ENCODE measurements around the gene CLIP2. TPM values are rescaled to one million over a fixed set of nuclear protein-coding genes. Genes with fewer than 3 reads are reported as not detected.
"Not testable (repeated sequence)": the region's sequence is repeated elsewhere in the genome, so short reads cannot be mapped to it uniquely, and the experiment has no call there.

The CLIP2 gene
- total RNA-seq, 1 donor from 2014 or later, result 1.3 TPM

- intact Hi-C loops (cut with micrococcal nuclease), result no loop called here
Observed at GRCh38 chr7:74329225-74329624, 40.0 kb downstream of the CLIP2 start.

- intact Hi-C loops (cut with micrococcal nuclease), result no loop called here
Observed at GRCh38 chr7:74332373-74333176, 43.4 kb downstream of the CLIP2 start.

GRCh38 chr7:74334030-74334429, 44.8 kb downstream of the CLIP2 start:
- intact Hi-C loops (cut with micrococcal nuclease), result no loop called here

- intact Hi-C loops (cut with micrococcal nuclease), result no loop called here
Observed at GRCh38 chr7:74337926-74338325, 48.7 kb downstream of the CLIP2 start.

- intact Hi-C loops (cut with micrococcal nuclease), result no loop called here
Observed at GRCh38 chr7:74338366-74339108, 49.3 kb downstream of the CLIP2 start.

- intact Hi-C loops (cut with micrococcal nuclease), result not testable (repeated sequence)
Observed at GRCh38 chr7:74339648-74340047, 50.4 kb downstream of the CLIP2 start.

GRCh38 chr7:74343281-74344131, 54.3 kb downstream of the CLIP2 start:
- intact Hi-C loops (cut with micrococcal nuclease), result no loop called here

DNA sequence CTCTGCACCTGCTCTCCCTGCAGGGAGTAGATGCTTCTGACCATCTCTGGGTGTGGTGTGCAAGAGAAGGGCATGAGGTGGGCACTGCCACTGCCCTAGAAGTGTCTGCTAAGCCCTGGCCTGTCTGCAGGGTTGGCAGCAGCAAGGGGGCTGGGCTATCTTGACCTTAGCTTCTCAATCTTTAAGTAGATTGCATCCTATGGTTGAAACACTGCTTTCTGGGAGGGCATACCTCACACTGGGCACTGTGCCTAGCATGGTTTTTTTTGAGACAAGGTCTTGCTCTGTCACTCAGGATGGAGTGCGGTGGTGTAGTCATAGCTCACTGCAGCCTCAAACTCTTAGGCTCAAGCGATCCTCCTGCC, 54.9 kb downstream of the CLIP2 start:
- intact Hi-C loops (cut with micrococcal nuclease), result no loop called here

DNA sequence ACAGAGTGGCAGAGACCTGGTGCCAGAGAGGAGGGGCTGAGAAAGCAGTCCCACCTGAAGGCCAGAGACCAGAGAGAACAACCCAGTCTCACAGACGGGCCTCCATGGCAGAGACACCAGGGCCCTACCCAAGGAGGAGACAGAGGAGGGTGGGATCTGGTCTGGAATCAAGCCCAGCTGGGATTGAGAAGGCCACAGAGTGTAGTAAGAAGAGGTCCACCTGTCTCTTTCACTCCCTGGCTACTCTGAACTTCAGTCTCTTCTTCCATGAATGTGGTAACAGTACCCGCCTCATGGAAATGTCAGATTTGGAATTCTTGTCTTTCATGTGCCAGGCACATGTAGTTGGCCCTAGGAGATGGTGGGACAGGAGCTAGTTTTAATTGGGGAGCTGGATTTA, 55.6 kb downstream of the CLIP2 start:
- intact Hi-C loops (cut with micrococcal nuclease), result no loop called here

DNA sequence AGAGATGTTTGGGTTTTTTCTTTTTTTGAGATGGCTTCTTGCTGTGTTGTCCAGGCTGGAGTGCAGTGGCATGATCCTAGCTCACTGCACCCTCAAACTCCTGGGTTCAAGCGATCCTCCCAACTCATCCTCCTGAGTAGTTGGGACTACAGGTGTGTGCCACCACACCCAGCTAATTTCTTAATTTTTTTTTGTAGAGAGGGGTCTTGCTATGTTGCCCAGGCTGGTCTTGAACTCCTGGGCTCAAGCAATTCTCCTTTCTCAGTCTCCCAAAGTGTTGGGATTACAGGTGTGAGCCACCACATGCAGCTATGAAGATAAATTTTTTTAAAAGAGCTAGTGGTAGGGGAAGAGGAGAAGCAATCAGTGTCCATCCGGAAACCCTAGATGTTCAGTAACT, 56.8 kb downstream of the CLIP2 start:
- intact Hi-C loops (cut with micrococcal nuclease), result no loop called here

DNA sequence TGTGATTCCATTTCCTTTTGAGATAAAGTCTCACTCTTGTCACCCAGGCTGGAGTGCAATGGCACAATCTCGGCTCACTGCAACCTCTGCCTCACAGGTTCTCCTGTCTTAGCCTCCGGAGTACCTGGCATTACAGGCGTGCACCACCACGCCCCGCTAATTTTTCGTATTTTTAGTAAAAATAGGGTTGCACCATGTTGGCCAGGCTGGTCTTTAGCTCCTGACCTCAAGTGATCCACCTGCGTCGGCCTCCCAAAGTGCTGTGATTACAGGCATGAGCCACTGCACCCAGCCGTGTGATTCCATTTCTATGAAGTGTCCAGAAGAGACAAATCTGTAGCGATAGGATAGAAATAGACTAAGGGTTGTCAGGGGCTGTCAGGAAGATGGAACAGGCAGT, 60.4 kb downstream of the CLIP2 start:
- intact Hi-C loops (cut with micrococcal nuclease), result no loop called here

DNA sequence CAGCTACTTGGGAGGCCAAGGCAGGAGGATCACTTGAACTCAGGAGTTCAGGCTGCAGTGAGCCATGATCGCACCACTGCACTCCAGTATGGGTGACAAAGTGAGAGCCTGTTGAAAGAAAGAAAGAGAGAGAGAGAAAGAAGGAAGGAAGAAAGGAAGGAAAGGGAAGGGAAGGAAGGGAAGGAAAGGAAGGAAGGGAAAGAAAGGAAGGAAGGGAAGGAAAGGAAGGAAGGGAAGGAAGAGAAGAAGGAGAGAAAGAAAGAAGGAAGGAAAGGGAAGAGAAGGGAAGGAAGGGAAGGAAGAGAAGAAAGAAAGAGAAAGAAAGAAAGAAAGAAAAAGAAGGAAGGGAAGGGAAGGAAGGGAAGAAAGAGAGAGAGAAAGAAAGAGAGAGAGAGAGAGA, 61.5 kb downstream of the CLIP2 start:
- intact Hi-C loops (cut with micrococcal nuclease), result no loop called here

DNA sequence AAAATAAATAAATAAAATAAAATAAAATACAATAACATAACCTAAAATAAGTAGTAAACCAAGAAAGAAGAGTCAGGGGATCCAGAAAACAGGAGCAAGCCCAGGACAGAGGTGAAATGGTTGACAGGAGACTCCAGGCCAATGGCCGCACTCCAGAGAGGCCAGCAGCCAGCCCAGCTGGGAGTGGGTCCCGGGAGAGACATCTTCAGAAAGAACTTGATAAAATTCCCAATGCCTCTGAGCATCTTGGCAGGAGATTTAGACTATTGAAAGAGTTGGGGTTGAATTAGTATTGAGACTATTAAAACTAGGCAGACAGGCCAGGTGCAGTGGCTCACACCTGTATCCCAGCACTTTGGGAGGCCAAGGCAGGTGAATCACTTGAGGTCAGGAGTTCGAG, 62.6 kb downstream of the CLIP2 start:
- intact Hi-C loops (cut with micrococcal nuclease), result no loop called here

DNA sequence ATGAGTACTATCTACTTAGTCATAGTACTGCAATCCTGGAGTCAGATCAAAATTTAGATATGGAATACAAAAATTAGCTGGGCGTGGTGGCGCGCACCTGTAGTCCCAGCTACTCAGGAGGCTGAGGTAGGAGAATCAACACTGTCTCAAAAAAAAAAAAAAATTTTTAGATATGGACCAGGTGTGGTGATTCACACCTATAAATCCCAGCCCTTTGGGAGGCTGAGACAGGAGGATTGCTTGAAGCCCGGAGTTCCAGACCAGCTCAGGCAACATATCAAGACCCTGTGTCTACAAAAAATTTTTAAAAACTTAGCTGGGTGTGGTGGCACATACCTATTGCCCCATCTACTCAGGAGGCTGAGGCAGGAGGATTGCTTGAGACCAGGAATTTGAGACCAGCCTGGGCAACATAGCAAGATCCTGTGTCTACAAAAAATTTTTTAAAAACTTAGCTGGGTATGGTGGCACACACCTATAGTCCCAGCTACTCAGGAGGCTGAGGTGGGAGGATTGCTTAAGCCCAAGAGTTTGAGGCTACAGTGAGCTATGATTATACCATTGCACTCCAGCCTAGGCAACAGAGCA, 63.4 kb downstream of the CLIP2 start:
- intact Hi-C loops (cut with micrococcal nuclease), result not testable (repeated sequence)

GRCh38 chr7:74354009-74354408, 64.8 kb downstream of the CLIP2 start:
- intact Hi-C loops (cut with micrococcal nuclease), result no loop called here

GRCh38 chr7:74355091-74355490, 65.9 kb downstream of the CLIP2 start:
- intact Hi-C loops (cut with micrococcal nuclease), result no loop called here

DNA sequence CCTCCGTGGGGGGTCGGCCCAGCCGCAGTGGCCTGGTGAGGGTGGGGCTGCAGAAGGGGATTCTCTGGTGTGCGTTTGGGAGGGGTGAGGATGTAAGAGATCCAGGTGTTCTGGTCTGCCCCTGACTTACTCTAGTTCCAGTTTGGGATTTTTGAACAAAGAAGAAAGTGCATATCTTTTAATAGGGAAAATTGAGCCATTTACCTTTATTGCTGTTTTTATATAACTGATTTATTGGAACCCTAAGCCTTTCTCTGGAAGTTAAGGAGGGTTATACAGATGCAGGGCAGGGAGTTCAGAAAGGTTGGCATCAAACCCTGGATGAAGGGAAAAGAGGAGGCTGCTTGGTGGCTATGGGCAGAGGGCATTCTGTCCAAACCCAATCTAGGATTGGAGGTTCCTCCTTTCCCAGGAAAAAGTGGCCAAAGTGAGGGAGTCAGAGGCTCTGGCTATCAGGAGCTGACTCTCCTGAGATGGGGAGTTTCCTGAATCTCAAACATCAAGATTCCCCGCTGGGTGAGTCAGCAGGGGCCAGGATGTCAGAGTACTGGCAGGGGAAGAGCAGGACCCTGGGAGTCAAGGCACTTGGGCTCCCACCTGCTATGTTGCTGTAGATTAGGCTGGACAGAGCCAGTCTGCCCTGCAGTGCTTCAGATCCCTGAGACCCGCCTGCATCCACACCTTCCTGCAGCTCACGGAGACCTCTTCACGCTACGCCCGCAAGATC, 67.5 kb downstream of the CLIP2 start:
- intact Hi-C loops (cut with micrococcal nuclease), result no loop called here

GRCh38 chr7:74360008-74360407, 70.8 kb downstream of the CLIP2 start:
- intact Hi-C loops (cut with micrococcal nuclease), result no loop called here

DNA sequence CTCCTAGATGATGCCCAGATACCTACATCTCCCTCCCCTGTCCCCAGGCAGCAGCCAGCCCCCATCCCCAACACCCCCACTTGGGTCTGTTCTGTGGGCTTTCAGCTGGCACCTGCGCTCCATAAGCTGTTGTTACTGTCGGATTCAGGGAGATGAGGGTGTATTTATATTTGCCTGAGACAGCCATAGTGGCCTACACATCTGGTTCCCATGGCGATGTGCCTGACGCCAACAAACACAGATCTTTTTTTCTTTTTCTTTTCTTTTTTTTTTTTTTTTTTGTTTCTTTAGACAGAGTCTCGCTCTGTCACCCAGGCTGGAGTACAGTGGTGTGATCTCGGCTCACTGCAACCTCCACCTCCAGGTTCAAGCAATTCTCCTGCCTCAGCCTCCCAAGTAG, 73.1 kb downstream of the CLIP2 start:
- intact Hi-C loops (cut with micrococcal nuclease), result no loop called here

DNA sequence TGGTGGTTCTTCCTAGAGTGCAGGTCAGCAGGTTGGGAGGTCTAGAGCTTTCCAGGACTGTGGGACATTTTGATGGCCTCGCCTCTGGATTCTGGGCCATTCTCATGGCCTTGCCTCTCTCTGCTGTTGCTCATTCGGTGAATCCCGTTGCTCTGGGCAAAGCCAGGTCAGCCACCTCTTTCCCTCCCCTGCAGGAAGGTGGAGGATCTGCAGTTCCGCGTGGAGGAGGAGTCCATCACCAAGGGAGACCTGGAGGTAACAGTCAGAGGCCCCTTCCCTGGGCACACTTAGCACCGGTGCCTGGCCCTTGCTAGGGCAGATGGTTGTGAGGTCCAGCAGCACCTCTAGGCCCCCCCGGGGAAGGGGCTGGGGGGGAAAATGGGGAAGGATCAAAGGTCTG, 74.9 kb downstream of the CLIP2 start:
- intact Hi-C loops (cut with micrococcal nuclease), result no loop called here

Measured in T-helper 2 cell treated with Interferon-gamma antibody and Interleukin-4, amounts not matched to agents 100 ng/mL and 5 ng/mL, for 36 hours (primary cell).